ENCODE data around the gene PRIMA1.

PRIMA1 gene

DNA sequence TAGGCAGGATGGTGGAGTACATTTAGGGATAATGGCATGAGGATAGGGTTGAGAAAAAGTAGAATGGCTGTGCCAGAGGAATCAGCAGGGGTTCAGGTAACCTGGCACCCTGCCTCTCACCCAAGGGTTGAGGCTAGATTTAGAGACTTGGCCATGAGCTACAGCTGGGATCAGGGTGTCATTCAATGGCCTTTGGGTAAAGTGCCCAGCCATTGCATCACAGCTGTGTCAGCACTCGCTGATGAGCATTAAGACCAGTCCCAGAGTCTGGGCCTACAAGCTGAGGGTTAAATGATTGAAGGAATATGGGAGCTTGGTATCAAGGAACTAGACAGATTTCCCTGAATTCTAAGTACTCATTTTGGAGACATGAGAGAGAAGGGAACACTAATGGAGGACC lies 113.9 kb downstream of the PRIMA1 start:
- no peak for DNase-seq (ENCODE audit: low read depth)

DNA sequence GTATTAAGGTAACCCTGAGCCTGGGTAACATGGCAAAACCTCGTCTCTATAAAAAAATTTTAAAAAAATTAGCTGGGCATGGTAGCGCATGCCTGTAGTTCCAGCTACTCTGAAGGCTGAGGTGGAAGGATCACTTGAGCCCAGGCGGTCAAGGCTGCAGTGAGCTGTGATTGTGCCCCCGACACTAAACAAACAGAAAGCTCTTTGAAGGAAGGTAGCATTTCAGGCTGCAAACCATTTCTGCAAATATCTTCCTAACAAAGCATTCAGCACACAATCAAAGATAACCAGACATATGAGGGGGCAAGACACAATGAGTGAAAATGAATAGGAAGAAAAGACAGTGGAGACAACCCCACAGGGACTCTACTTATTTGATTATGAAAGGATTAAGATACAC lies 118.7 kb downstream of the PRIMA1 start:
- DNase-seq (ENCODE audit: low read depth) = no peak

Measured in stimulated activated CD8-positive, alpha-beta memory T cell treated with anti-CD3 and anti-CD28 coated beads, Interleukin-12 subunit alpha, Interleukin-12 subunit beta, amount 100 ng/mL, for 4 hours (primary cell).